Psoas muscle (tissue), 8 donors: ENCODE data around the gene HNRNPUL2. TPM values are rescaled to one million over a fixed set of nuclear protein-coding genes. Genes with fewer than 3 reads are reported as not detected.
A peak's percentile ranks its signal among the peaks of the same experiment; 100 is the strongest.

Source experiments
- ATAC-seq, 4 donors: fragments of 200-7000 bp; cut with Tn5 transposase; one replicate each; pipeline ENCODE4 v1.9.1; 2020; ENCODE audit warnings: moderate library complexity in 3 of 4, mild to moderate bottlenecking in 2 of 4
- DNase-seq, 2 donors: peaks; one replicate each; pipeline ENCODE4 v3.0.0-alpha.2; 2020
- H3K27ac ChIP-seq: fragments of 200-600 bp; one replicate; pipeline ENCODE4 v1.8.0; 2022
- H3K27me3 ChIP-seq, 3 donors: fragments of 200-600 bp in 1 of 3; one replicate each; pipeline versions ENCODE4 v1.6.1 to v1.8.0; 2013 to 2022; ENCODE audit warnings: low read length in 2 of 3, mild to moderate bottlenecking in 2 of 3, moderate library complexity in 1 of 3; ENCODE audit not compliant: insufficient read depth in 3 of 3
- H3K36me3 ChIP-seq, 2 donors: fragments of 200-600 bp in 1 of 2; one replicate each; pipeline versions ENCODE4 v1.6.1 to v1.8.0; 2013 to 2022; ENCODE audit warnings: low read depth in 1 of 2, mild to moderate bottlenecking in 1 of 2, moderate library complexity in 1 of 2; ENCODE audit not compliant: insufficient read depth in 1 of 2
- H3K4me1 ChIP-seq: fragments of 200-600 bp; one replicate; pipeline ENCODE4 v1.8.0; 2022
- H3K4me3 ChIP-seq: fragments of 200-600 bp; one replicate; pipeline ENCODE4 v1.8.0; 2022; ENCODE audit warnings: mild to moderate bottlenecking
- H3K9me3 ChIP-seq: fragments of 200-600 bp; one replicate; pipeline ENCODE4 v1.8.0; 2022
- WGBS, 3 donors: extraction: QIAGEN DNeasy Blood & Tissue Kit; methylation state at CpG; one replicate each; pipeline versions ENCODE4 v1.1.6 to v1.1.7; 2013; 5-methylcytosine and 5-hydroxymethylcytosine counted together
- intact Hi-C, 2 donors: fragments of 100-400 bp; cut with DNase I; formaldehyde crosslinking; loops; one replicate each; pipeline versions ENCODE4 v1.11.0 to v1.14.2; 2022
- polyA plus RNA-seq, 3 donors: library from polyadenylated mRNA; stranded (reverse); fragments of 200-250 nt; gene quantifications; one replicate each; pipeline ENCODE4 v1.2.3, GENCODE V29; 2013
- total RNA-seq, 4 donors: library from RNA; stranded (reverse); fragmentation: NEBNext Ultra II Directional in 2 of 4; extraction: Animal tissue kit (Norgen Biotek cat#: 25700) in 2 of 4; gene quantifications; one replicate each; pipeline versions ENCODE4 v1.2.1 to v1.2.4, GENCODE V29; 2021 to 2023
- TF ChIP-seq, protein P1 (sequence below): fragments of 200-600 bp; IDR thresholded peaks from one replicate; pipeline ENCODE4 v1.8.0; 2022; ENCODE audit warnings: antibody characterized with exemption
- donor health status: healthy with polysubstance abuse.
- donor health status: DM: no; HTN: no; CAD: no; lungs with moderate emphysema.
- donor health status: Bipolar disorder and iron deficiency.
- donor health status: healthy.
- donor health status: DM: yes; HTN: yes; CAD: no.
- donor health status: DM: no; HTN: no; CAD: no.
- donor health status: DM: no; HTN: no; CAD: no.
- donor health status: DM: yes; HTN: yes; CAD: no.

HNRNPUL2 gene
- total and polyA plus RNA-seq, 7 donors, result 23.8 to 39.7 (median 30.8) TPM

DNA sequence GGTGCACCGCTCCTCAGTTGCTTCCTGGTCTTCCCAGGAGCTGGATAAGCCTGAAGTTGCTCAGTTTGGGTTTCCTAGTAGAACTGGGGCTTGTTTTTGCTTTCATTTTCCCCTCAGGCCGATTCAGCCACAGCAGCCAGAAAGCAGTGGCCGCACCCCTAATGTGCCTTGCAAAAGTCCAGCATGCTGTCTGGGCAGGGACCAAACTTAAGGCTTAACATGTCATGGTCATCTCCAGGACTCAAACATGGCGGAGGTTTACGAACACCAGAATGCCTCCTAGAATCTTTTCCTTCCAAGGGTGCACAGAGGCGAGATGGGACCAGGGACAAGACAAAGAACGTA, 17.3 kb downstream of the HNRNPUL2 start:
- Histone ChIP-seq H3K27ac (peak overlapping the region; percentile 99), H3K27me3 (no peaks in the 10 kb centered on the region), H3K36me3 (peaks cover 0 to 47% of the 10 kb centered on the region in 2 donors), H3K4me3 (peak overlapping the region; percentile 92), H3K9me3 (no peaks in the 10 kb centered on the region), H3K4me1 (peaks cover 52% of the 10 kb centered on the region)
- TF ChIP-seq, protein P1, sequence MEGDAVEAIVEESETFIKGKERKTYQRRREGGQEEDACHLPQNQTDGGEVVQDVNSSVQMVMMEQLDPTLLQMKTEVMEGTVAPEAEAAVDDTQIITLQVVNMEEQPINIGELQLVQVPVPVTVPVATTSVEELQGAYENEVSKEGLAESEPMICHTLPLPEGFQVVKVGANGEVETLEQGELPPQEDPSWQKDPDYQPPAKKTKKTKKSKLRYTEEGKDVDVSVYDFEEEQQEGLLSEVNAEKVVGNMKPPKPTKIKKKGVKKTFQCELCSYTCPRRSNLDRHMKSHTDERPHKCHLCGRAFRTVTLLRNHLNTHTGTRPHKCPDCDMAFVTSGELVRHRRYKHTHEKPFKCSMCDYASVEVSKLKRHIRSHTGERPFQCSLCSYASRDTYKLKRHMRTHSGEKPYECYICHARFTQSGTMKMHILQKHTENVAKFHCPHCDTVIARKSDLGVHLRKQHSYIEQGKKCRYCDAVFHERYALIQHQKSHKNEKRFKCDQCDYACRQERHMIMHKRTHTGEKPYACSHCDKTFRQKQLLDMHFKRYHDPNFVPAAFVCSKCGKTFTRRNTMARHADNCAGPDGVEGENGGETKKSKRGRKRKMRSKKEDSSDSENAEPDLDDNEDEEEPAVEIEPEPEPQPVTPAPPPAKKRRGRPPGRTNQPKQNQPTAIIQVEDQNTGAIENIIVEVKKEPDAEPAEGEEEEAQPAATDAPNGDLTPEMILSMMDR, result no peak
- 43 to 53% (median 51%) methylated on average over 7 of the region's 7 CpGs for WGBS, 3 donors
- DNase-seq (peak in 1 of 2 donors; percentile 37), ATAC-seq (peak in 1 of 4 donors; percentile 4)
- intact Hi-C loops, result no loop called here

DNA sequence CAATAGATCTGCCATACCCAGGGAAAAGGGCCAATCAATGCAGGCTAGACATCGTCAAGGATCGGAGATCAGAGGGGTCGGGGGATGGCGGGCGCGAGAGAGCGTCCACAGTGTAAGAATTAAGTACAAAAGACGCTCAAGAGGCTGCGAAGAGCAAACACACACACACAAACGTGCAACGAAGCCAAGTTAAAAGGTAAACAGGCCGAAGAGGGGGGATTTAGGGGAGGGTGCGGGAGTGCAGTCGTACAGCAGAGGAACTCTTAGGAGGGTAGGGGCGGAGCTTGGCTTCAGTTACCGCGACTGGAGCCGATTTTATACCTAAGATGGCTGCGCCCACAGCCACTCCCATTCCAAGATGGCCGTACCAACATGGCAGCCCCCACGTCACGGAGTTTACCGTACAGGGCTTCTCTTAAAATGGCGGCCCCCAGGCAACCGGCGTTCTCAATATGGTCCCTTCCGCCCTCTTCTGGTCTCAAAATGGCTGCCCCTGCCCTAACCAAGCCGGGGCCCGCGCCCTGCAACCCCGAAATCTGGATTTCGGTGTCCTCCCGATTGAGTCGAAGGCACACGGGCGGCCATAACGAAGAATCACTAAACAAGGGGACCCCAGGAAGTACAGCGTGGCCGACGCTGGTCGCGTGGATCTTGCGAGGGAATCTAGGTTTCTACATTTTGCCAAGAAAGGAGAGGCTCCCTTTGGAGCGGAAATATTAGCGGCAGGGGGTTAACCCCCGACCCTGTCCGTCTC, 17.8 kb downstream of the HNRNPUL2 start:
- intact Hi-C loops, result no loop called here
- Histone ChIP-seq H3K27ac (peak overlapping the region; percentile 99), H3K4me3 (peak overlapping the region; percentile 92), H3K9me3 (no peaks in the 10 kb centered on the region), H3K36me3 (peaks cover 0 to 46% of the 10 kb centered on the region in 2 donors), H3K27me3 (no peaks in the 10 kb centered on the region), H3K4me1 (peaks cover 57% of the 10 kb centered on the region)
- DNase-seq (peak; percentile 97 to 99), ATAC-seq (peak; percentile 84 to 88 (median 86))
- TF ChIP-seq, protein P1, result no peak
- 0% methylated on average over 47 of the region's 47 CpGs for WGBS, 3 donors

DNA sequence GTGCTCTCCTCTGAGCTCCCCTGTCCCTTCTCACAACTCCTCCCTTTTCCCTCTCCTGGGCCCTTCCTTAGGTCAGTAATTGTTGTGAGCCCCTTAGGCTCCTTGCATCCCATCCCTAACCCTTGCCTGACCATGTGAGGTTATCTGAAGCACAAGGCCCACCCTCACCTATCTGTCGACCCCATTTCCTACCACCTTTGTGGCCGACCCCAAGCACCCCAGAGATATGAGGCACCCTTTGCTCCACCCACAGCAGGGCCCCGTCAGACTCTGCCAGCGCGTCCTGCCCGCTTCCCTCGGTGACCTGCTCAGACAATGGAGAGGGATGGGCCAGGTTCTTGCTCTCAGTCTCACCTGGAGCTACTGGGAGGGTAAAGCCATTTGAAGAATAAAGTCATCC, 18.5 kb downstream of the HNRNPUL2 start:
- peaks cover 57% of the 10 kb centered on the region for H3K4me1 ChIP-seq
- no peaks in the 10 kb centered on the region for H3K27me3 ChIP-seq
- peak overlapping the region; percentile 92 for H3K4me3 ChIP-seq
- intact Hi-C loops, result no loop called here
- WGBS, 3 donors, result 1 to 8% (median 5%) methylated on average over 7 of the region's 7 CpGs
- ATAC-seq (peak in 1 of 4 donors; percentile 2), DNase-seq (no peak)
- TF ChIP-seq, protein P1, result no peak
- peak overlapping the region; percentile 99 for H3K27ac ChIP-seq
- H3K9me3 ChIP-seq, result no peaks in the 10 kb centered on the region
- peaks cover 0 to 40% of the 10 kb centered on the region in 2 donors for H3K36me3 ChIP-seq

DNA sequence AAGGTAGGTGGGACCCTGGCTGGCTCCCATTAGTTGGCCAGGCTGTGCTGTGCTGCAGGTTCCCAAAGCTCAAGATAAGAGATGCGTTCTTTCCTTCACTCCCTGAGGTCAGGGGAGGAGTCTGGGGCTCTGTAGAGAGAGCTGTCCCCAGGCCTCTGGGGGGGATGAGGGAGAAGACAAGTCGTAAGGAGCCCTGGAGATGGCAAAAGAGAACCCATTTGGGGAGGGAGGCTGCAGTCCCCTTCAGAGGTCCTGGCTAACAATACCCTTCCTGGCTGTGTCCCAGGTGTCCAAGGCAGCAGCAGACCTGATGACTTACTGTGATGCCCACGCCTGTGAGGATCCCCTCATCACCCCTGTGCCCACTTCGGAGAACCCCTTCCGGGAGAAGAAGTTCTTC, 18.9 kb downstream of the HNRNPUL2 start:
- DNase-seq (no peak), ATAC-seq (no peak)
- peak overlapping the region; percentile 99 for H3K27ac ChIP-seq
- H3K36me3 ChIP-seq, result peaks cover 0 to 36% of the 10 kb centered on the region in 2 donors
- H3K9me3 ChIP-seq, result no peaks in the 10 kb centered on the region
- TF ChIP-seq, protein P1, result no peak
- H3K4me1 ChIP-seq, result peaks cover 53% of the 10 kb centered on the region
- peak overlapping the region; percentile 92 for H3K4me3 ChIP-seq
- intact Hi-C loops, result no loop called here
- 69 to 71% (median 71%) methylated on average over 5 of the region's 5 CpGs for WGBS, 3 donors
- no peaks in the 10 kb centered on the region for H3K27me3 ChIP-seq
